Hepatocyte (in vitro differentiated cells): ENCODE results near the gene RAI1. TPM values are rescaled to one million over a fixed set of nuclear protein-coding genes. Genes with fewer than 3 reads are reported as not detected.

Experiments used
- DNase-seq: peaks from one replicate; pipeline ENCODE4 v3.0.0-alpha.2; 2016; ENCODE audit warnings: low spot score
- H2AFZ ChIP-seq: fragments of 200-600 bp; sonication (generic); 2 replicates; pipeline ENCODE4 v1.6.0; 2016; ENCODE audit warnings: antibody characterized with exemption, mild to moderate bottlenecking
- H3K27ac ChIP-seq: fragments of 200-600 bp; sonication (generic); 2 replicates; pipeline ENCODE4 v1.5.1; 2016; ENCODE audit warnings: mild to moderate bottlenecking
- H3K27me3 ChIP-seq: fragments of 200-600 bp; sonication (generic); 2 replicates; pipeline ENCODE4 v1.6.1; 2016
- H3K36me3 ChIP-seq: fragments of 200-600 bp; sonication (generic); replicated peaks from 2 replicates; pipeline ENCODE4 v1.5.1; 2016; ENCODE audit warnings: low read depth; ENCODE audit not compliant: insufficient read depth
- H3K4me1 ChIP-seq: fragments of 200-600 bp; sonication (generic); 2 replicates; pipeline ENCODE4 v1.5.1; 2016; ENCODE audit warnings: mild to moderate bottlenecking, moderate library complexity; ENCODE audit not compliant: insufficient read depth
- H3K4me2 ChIP-seq: fragments of 200-600 bp; sonication (generic); 2 replicates; pipeline ENCODE4 v1.6.0; 2016
- H3K4me3 ChIP-seq: fragments of 200-600 bp; sonication (generic); 2 replicates; pipeline ENCODE4 v1.5.1; 2016; ENCODE audit warnings: mild to moderate bottlenecking
- H3K79me2 ChIP-seq: fragments of 200-600 bp; sonication (generic); 2 replicates; pipeline ENCODE4 v1.6.0; 2017; ENCODE audit warnings: mild to moderate bottlenecking
- H3K9me2 ChIP-seq: fragments of 200-600 bp; sonication (generic); replicated peaks from 2 replicates; pipeline ENCODE4 v1.6.0; 2017; ENCODE audit warnings: mild to moderate bottlenecking; ENCODE audit not compliant: insufficient read depth
- H3K9me3 ChIP-seq: fragments of 200-600 bp; sonication (generic); 2 replicates; pipeline ENCODE4 v1.5.1; 2016; ENCODE audit warnings: low read depth, mild to moderate bottlenecking
- H4K20me1 ChIP-seq: fragments of 200-600 bp; sonication (generic); 2 replicates; pipeline ENCODE4 v1.6.0; 2016; ENCODE audit warnings: mild to moderate bottlenecking; ENCODE audit not compliant: insufficient read depth, poor library complexity, severe bottlenecking
- CTCF ChIP-seq: fragments of 200-600 bp; sonication (generic); IDR thresholded peaks from 2 replicates; pipeline ENCODE4 v1.5.1; 2016; ENCODE audit warnings: antibody characterized with exemption, mild to moderate bottlenecking; ENCODE audit not compliant: poor library complexity
- EZH2 ChIP-seq: fragments of 200-600 bp; sonication (generic); IDR thresholded peaks from 2 replicates; pipeline ENCODE4 v1.6.1; 2016; ENCODE audit warnings: antibody characterized with exemption, mild to moderate bottlenecking, borderline replicate concordance
- EZH2phosphoT487 ChIP-seq: fragments of 200-600 bp; sonication (generic); IDR thresholded peaks from one replicate; pipeline ENCODE4 v1.6.1; 2018; ENCODE audit warnings: antibody characterized with exemption, mild to moderate bottlenecking, low read depth, moderate library complexity; ENCODE audit not compliant: unreplicated experiment, severe bottlenecking
- WGBS: methylation state at CpG from one replicate; pipeline ENCODE4 v1.1.6; 2016; ENCODE audit warnings: low lambda C conversion rate; ENCODE audit errors: missing lambda C conversion rate; 5-methylcytosine and 5-hydroxymethylcytosine counted together
- polyA plus RNA-seq: library from polyadenylated mRNA; unstranded; fragments of >200 nt; fragmentation: Nextera tagmentation; extraction: Ambion mirVana; gene quantifications from 2 replicates; pipeline ENCODE4 v1.2.1, GENCODE V29; 2016
- total RNA-seq: library from RNA; depleted of rRNA; stranded (reverse); fragments of >200 nt; gene quantifications from 2 replicates; pipeline ENCODE4 v1.2.3, GENCODE V29; 2014

Gene RAI1
- total and polyA plus RNA-seq, 2 experiments from 2014 or later = 20.2 to 23.8 TPM

DNA sequence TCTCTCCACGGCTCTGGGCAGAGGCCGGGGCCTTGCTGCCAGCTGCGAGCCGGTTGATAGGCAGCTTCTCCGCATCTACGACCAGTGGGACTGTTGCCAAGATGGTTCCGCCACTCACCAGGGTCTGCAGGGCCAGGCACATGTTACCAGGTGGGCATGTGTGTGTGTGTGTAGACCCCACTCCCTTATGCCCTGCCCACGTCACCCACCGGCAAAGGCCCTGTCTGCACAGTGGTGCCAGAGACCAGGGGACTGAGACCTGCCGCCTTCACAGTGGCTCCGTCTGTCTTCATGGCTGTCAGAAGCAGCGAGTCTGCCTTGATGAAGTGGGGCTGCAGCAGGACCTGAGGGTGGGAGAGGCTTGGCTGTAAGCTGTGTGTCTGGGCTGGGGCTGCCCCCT is 137.9 kb downstream of the RAI1 start:
- H3K27ac ChIP-seq = no peak overlapping the region
- H3K4me1 ChIP-seq = peaks cover 42% of the 10 kb centered on the region
- H3K27me3 ChIP-seq = no peaks in the 10 kb centered on the region
- peaks cover 42% of the 10 kb centered on the region for H3K79me2 ChIP-seq
- no peak for TF ChIP-seq CTCF
- TF ChIP-seq EZH2 = no peak
- no peak for TF ChIP-seq EZH2phosphoT487
- H4K20me1 ChIP-seq = peaks cover 40% of the 10 kb centered on the region
- no peaks in the 10 kb centered on the region for H3K9me2 ChIP-seq
- H3K36me3 ChIP-seq = no peaks in the 10 kb centered on the region
- WGBS = 100% methylated on average over 12 of the region's 12 CpGs
- no peak for DNase-seq
- H3K4me3 ChIP-seq = no peak overlapping the region
- no peaks in the 10 kb centered on the region for H3K9me3 ChIP-seq
- H2AFZ ChIP-seq = no peak overlapping the region
- no peak overlapping the region for H3K4me2 ChIP-seq

- H3K4me1 ChIP-seq = peaks cover 47% of the 10 kb centered on the region
- peak; percentile 88 for DNase-seq
These were observed 138.3 kb downstream of the RAI1 start for GRCh38 chr17:17819561-17819995.

DNA sequence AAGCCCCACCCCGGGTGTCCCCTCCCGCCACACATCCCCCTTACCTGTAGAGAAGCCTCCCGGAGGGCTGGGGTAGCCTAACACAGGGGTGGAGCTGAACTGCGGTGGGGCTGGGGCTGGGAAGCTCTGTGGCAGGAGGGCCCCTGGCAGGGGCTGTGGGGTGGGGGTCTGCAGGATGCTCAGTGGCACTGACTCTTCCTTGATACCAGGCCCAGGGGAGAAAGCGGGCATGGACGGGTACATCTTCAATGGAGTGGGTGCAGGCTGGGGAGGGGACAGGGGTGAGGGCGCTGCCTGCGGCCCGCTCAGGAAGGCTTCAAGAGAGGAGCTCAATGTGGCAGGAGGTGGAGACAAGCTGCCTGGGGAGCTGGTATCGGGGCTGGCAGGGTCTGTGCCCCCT is 138.8 kb downstream of the RAI1 start:
- Histone ChIP-seq H4K20me1 (peaks cover 40% of the 10 kb centered on the region), H2AFZ (no peak overlapping the region), H3K4me3 (no peak overlapping the region), H3K36me3 (no peaks in the 10 kb centered on the region), H3K4me1 (peaks cover 51% of the 10 kb centered on the region), H3K9me3 (no peaks in the 10 kb centered on the region), H3K27me3 (no peaks in the 10 kb centered on the region), H3K9me2 (no peaks in the 10 kb centered on the region), H3K79me2 (peaks cover 52% of the 10 kb centered on the region), H3K27ac (no peak overlapping the region), H3K4me2 (peak overlapping the region; percentile 94)
- TF ChIP-seq EZH2phosphoT487 = no peak
- 92% methylated on average over 10 of the region's 10 CpGs for WGBS
- DNase-seq = no peak

More at GRCh38 chr17:17819561-17819995, 138.3 kb downstream of the RAI1 start:
- TF ChIP-seq CTCF = no peak
- TF ChIP-seq EZH2 = no peak
- no peak for TF ChIP-seq EZH2phosphoT487
- Histone ChIP-seq H3K36me3 (no peaks in the 10 kb centered on the region), H3K27me3 (no peaks in the 10 kb centered on the region), H3K79me2 (peaks cover 47% of the 10 kb centered on the region), H3K9me3 (no peaks in the 10 kb centered on the region), H3K27ac (no peak overlapping the region), H4K20me1 (peaks cover 40% of the 10 kb centered on the region), H3K4me3 (no peak overlapping the region), H2AFZ (no peak overlapping the region), H3K9me2 (no peaks in the 10 kb centered on the region), H3K4me2 (no peak overlapping the region)
- WGBS = 85% methylated on average over 12 of the region's 12 CpGs

DNA sequence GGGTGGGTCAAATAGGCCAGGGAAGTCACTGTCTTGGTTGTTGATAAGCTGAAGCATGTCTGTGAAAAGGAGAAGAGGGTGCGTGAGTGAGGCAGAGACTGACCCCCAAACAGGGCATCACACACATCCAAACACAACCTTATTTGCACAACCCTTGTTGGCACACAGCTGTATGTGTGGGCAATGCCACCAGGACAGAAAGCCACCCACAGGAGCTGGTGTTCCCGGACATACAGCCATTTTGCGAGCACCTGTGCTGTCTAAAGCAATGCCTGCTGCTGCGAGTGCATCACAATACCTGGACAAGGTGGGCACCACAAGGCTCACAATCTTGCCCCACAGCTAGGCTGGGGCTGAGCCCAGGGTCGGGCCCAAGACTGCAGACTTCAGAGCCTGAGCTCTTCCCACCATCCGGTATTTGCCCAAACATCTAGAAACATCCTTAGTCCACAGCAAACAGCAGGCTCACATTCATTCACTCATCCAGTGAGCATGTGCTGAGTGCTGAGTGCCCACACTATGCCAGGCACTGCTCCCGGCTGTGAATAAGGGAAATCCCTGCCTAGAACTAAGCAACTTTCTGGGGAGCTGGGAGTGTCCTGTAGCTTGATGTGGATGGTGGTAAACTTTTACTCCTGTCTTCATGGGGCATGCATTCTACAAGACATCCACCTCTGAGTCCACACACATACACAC is 139.4 kb downstream of the RAI1 start:
- Histone ChIP-seq H3K9me3 (no peaks in the 10 kb centered on the region), H3K36me3 (no peaks in the 10 kb centered on the region), H2AFZ (no peak overlapping the region), H3K79me2 (peaks cover 57% of the 10 kb centered on the region), H4K20me1 (peaks cover 40% of the 10 kb centered on the region), H3K9me2 (no peaks in the 10 kb centered on the region), H3K27ac (no peak overlapping the region), H3K4me2 (peak overlapping the region; percentile 94), H3K4me1 (peaks cover 57% of the 10 kb centered on the region), H3K27me3 (no peaks in the 10 kb centered on the region), H3K4me3 (no peak overlapping the region)
- TF ChIP-seq CTCF = no peak
- no peak for TF ChIP-seq EZH2phosphoT487
- TF ChIP-seq EZH2 = no peak
- no peak for DNase-seq
- WGBS = 96% methylated on average over 7 of the region's 7 CpGs
